CD4-positive, CD25-positive, alpha-beta regulatory T cell (primary cell): ENCODE results near the gene HMHB1. TPM values are rescaled to one million over a fixed set of nuclear protein-coding genes. Genes with fewer than 3 reads are reported as not detected.
A peak's percentile ranks its signal among the peaks of the same experiment; 100 is the strongest.
"Not testable (repeated sequence)": the region's sequence is repeated elsewhere in the genome, so short reads cannot be mapped to it uniquely, and the experiment has no call there.

Experiments
- ATAC-seq, 2 donors: fragments of 150-1000 bp; cut with Tn5 transposase; one replicate each; pipeline ENCODE4 v1.10.0; 2021; ENCODE audit warnings: low read depth in 2 of 2, moderate number of reproducible peaks in 2 of 2, moderate library complexity in 1 of 2
- DNase-seq, 3 donors: peaks; one replicate each; pipeline versions ENCODE4 v3.0.0 to v3.0.0-alpha.2; 2012 to 2022; ENCODE audit warnings: mixed read lengths in 1 of 3
- H3K27ac ChIP-seq: one replicate; pipeline ENCODE4 v1.7.0; 2013; ENCODE audit warnings: mild to moderate bottlenecking, low read length; ENCODE audit not compliant: insufficient read depth, poor library complexity, severe bottlenecking
- H3K27me3 ChIP-seq: one replicate; pipeline ENCODE4 v1.7.0; 2013; ENCODE audit warnings: low read length; ENCODE audit not compliant: control insufficient read depth, insufficient read depth
- H3K36me3 ChIP-seq: one replicate; pipeline ENCODE4 v1.7.0; 2013; ENCODE audit warnings: mild to moderate bottlenecking, low read length, moderate library complexity; ENCODE audit not compliant: control insufficient read depth, insufficient read depth
- H3K4me1 ChIP-seq: 2 replicates; pipeline ENCODE4 v1.7.0; 2013; ENCODE audit warnings: mild to moderate bottlenecking, low read length; ENCODE audit not compliant: insufficient read depth, control insufficient read depth, poor library complexity, severe bottlenecking
- H3K4me3 ChIP-seq: one replicate; pipeline ENCODE4 v1.7.0; 2013; ENCODE audit warnings: low read depth, mild to moderate bottlenecking, low read length, moderate library complexity
- H3K9me3 ChIP-seq, 2 experiments: 1 replicate in 1 of 2; 2 replicates in 1 of 2; pipeline ENCODE4 v1.7.0; 2013; ENCODE audit warnings: low read length in 2 of 2, mild to moderate bottlenecking in 1 of 2, moderate library complexity in 1 of 2; ENCODE audit not compliant: control insufficient read depth in 2 of 2
- H3K27ac Mint-ChIP-seq, 3 donors: one replicate each; pipeline ENCODE4 v1.8.0; 2020 to 2022; ENCODE audit warnings: mild to moderate bottlenecking in 3 of 3, mixed read lengths in 3 of 3, moderate library complexity in 2 of 3
- H3K27me3 Mint-ChIP-seq: one replicate; pipeline ENCODE4 v1.8.0; 2022; ENCODE audit warnings: mild to moderate bottlenecking, mixed read lengths
- H3K36me3 Mint-ChIP-seq: one replicate; pipeline ENCODE4 v1.8.0; 2020; ENCODE audit warnings: mixed read lengths
- H3K4me1 Mint-ChIP-seq, 4 donors: one replicate each; pipeline ENCODE4 v1.8.0; 2020 to 2022; ENCODE audit warnings: mixed read lengths in 4 of 4, mild to moderate bottlenecking in 1 of 4
- H3K4me3 Mint-ChIP-seq, 4 donors: one replicate each; pipeline ENCODE4 v1.8.0; 2020 to 2022; ENCODE audit warnings: mild to moderate bottlenecking in 4 of 4, mixed read lengths in 4 of 4, moderate library complexity in 3 of 4
- H3K9me3 Mint-ChIP-seq, 7 donors: one replicate each; pipeline ENCODE4 v1.8.0; 2020 to 2022; ENCODE audit warnings: mixed read lengths in 7 of 7, mild to moderate bottlenecking in 3 of 7, moderate library complexity in 2 of 7
- polyA plus RNA-seq, 4 donors: library from polyadenylated mRNA; unstranded; fragments of 300-500 nt; fragmentation: Illumina TruSeq; gene quantifications; one replicate each; pipeline ENCODE4 v1.2.3, GENCODE V29; 2021
- total RNA-seq: library from RNA; stranded (reverse); gene quantifications from one replicate; pipeline ENCODE4 v1.2.3, GENCODE V29; 2022

Gene HMHB1
- total and polyA plus RNA-seq, 5 donors from 2014 or later = 12.2 TPM; not detected in 4

GRCh38 chr5:143805861-143806260, 6.1 kb upstream of the HMHB1 start:
- H3K27me3 ChIP-seq = peaks cover 3% of the 10 kb centered on the region
- Mint-ChIP-seq H3K9me3 (no peaks in the 10 kb centered on the region), H3K4me3 (no peak overlapping the region)

DNA sequence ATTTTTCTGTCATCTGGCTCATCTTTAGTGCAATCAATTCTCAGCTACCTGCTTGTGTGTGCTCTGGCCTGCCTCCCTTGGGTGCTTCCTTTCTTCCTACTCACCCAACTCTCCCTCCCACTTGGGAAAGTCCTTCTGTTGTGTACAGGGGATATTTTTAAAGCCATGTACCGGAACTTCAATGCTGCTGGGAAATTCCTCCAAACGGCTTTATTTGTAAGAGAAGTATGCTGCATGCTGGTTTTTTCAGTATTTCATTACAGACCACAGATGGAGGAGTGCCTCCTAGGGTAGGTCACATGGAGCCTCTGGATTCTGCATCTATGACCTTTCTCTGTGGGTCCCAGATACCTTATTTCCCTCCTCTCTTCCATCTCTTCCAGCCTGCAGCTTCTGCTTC, 5.4 kb upstream of the HMHB1 start:
- Mint-ChIP-seq H3K27ac (no peak overlapping the region), H3K36me3 (no peaks in the 10 kb centered on the region), H3K4me1 (peaks cover 0 to 6% (median under 1%) of the 10 kb centered on the region in 4 donors), H3K4me3 (no peak overlapping the region), H3K9me3 (no peaks in the 10 kb centered on the region), H3K27me3 (peaks cover 27% of the 10 kb centered on the region)
- no peak for DNase-seq
- Histone ChIP-seq H3K4me3 (no peak overlapping the region), H3K9me3 (no peaks in the 10 kb centered on the region), H3K27ac (no peak overlapping the region), H3K27me3 (peaks cover 3% of the 10 kb centered on the region), H3K4me1 (no peaks in the 10 kb centered on the region), H3K36me3 (no peaks in the 10 kb centered on the region)
- ATAC-seq = no peak

More at GRCh38 chr5:143805861-143806260, 6.1 kb upstream of the HMHB1 start:
- no peak overlapping the region for H3K27ac ChIP-seq
- Mint-ChIP-seq H3K27me3 (peaks cover 33% of the 10 kb centered on the region), H3K36me3 (no peaks in the 10 kb centered on the region), H3K27ac (no peak overlapping the region), H3K4me1 (peaks cover 0 to 2% (median 0%) of the 10 kb centered on the region in 4 donors)
- no peaks in the 10 kb centered on the region for H3K9me3 ChIP-seq
- ATAC-seq = no peak
- no peak overlapping the region for H3K4me3 ChIP-seq
- no peaks in the 10 kb centered on the region for H3K36me3 ChIP-seq
- no peaks in the 10 kb centered on the region for H3K4me1 ChIP-seq
- DNase-seq = no peak

- Histone ChIP-seq H3K27me3 (peaks cover 3% of the 10 kb centered on the region), H3K4me3 (no peak overlapping the region), H3K27ac (no peak overlapping the region), H3K36me3 (no peaks in the 10 kb centered on the region), H3K4me1 (no peaks in the 10 kb centered on the region), H3K9me3 (no peaks in the 10 kb centered on the region)
- Mint-ChIP-seq H3K36me3 (no peaks in the 10 kb centered on the region), H3K4me1 (peaks cover 0 to 10% (median 5%) of the 10 kb centered on the region in 4 donors), H3K9me3 (no peaks in the 10 kb centered on the region), H3K4me3 (no peak overlapping the region), H3K27ac (no peak overlapping the region), H3K27me3 (peaks cover 24% of the 10 kb centered on the region)
- ATAC-seq (no peak), DNase-seq (no peak)
Measured at GRCh38 chr5:143807401-143807800, 4.6 kb upstream of the HMHB1 start.

- H3K9me3 ChIP-seq, DNase-seq, H3K36me3 ChIP-seq, H3K9me3 Mint-ChIP-seq, H3K4me1 ChIP-seq, H3K4me3 Mint-ChIP-seq, H3K36me3 Mint-ChIP-seq, H3K4me3 ChIP-seq, H3K27me3 Mint-ChIP-seq, H3K27me3 ChIP-seq, H3K27ac ChIP-seq, H3K27ac Mint-ChIP-seq, ATAC-seq: not testable (repeated sequence)
- peaks cover 0 to 22% (median 4%) of the 10 kb centered on the region in 4 donors for H3K4me1 Mint-ChIP-seq
Measured at GRCh38 chr5:143816370-143816769, 4.4 kb downstream of the HMHB1 start.

DNA sequence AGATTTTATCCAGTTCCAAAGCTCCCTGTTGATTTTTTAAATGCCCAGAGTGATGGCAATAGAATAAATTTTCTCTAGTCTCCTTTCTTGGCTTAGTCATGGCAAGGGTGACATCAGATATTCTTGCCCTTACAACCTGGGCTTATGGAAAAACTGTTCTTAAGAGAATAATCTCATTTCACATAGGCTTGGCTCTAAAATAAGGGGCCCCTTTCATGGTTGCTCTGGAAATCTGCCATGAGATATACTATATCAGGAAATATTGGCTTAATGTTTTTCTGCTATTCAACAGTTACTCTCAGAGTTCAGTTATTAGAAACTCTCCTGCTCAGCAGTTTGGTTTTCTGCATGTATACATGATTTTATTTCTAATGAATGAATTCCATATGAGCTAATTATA, 7.8 kb downstream of the HMHB1 start:
- Histone ChIP-seq H3K27ac (no peak overlapping the region), H3K9me3 (no peaks in the 10 kb centered on the region), H3K27me3 (peaks cover 5% of the 10 kb centered on the region), H3K36me3 (no peaks in the 10 kb centered on the region), H3K4me3 (no peak overlapping the region), H3K4me1 (no peaks in the 10 kb centered on the region)
- ATAC-seq = no peak
- no peak overlapping the region for H3K4me3 Mint-ChIP-seq
- no peak overlapping the region for H3K27ac Mint-ChIP-seq
- H3K27me3 Mint-ChIP-seq = no peaks in the 10 kb centered on the region
- no peak for DNase-seq
- H3K9me3 Mint-ChIP-seq = peaks cover 0 to 2% (median 0%) of the 10 kb centered on the region in 7 donors
- H3K36me3 Mint-ChIP-seq = no peaks in the 10 kb centered on the region
- peaks cover 0 to 5% (median 0%) of the 10 kb centered on the region in 4 donors for H3K4me1 Mint-ChIP-seq

- Mint-ChIP-seq H3K36me3 (no peaks in the 10 kb centered on the region), H3K9me3 (peaks cover 0 to 2% (median 0%) of the 10 kb centered on the region in 7 donors), H3K27ac (no peak overlapping the region), H3K4me1 (peaks cover 0 to 5% (median 0%) of the 10 kb centered on the region in 4 donors), H3K4me3 (no peak overlapping the region), H3K27me3 (no peaks in the 10 kb centered on the region)
- H3K36me3 ChIP-seq = no peaks in the 10 kb centered on the region
- H3K27ac ChIP-seq = no peak overlapping the region
- no peak overlapping the region for H3K4me3 ChIP-seq
- H3K4me1 ChIP-seq = no peaks in the 10 kb centered on the region
- DNase-seq = no peak
- H3K27me3 ChIP-seq = peaks cover 5% of the 10 kb centered on the region
- no peaks in the 10 kb centered on the region for H3K9me3 ChIP-seq
- no peak for ATAC-seq
Measured at GRCh38 chr5:143820451-143820850, 8.5 kb downstream of the HMHB1 start.

DNA sequence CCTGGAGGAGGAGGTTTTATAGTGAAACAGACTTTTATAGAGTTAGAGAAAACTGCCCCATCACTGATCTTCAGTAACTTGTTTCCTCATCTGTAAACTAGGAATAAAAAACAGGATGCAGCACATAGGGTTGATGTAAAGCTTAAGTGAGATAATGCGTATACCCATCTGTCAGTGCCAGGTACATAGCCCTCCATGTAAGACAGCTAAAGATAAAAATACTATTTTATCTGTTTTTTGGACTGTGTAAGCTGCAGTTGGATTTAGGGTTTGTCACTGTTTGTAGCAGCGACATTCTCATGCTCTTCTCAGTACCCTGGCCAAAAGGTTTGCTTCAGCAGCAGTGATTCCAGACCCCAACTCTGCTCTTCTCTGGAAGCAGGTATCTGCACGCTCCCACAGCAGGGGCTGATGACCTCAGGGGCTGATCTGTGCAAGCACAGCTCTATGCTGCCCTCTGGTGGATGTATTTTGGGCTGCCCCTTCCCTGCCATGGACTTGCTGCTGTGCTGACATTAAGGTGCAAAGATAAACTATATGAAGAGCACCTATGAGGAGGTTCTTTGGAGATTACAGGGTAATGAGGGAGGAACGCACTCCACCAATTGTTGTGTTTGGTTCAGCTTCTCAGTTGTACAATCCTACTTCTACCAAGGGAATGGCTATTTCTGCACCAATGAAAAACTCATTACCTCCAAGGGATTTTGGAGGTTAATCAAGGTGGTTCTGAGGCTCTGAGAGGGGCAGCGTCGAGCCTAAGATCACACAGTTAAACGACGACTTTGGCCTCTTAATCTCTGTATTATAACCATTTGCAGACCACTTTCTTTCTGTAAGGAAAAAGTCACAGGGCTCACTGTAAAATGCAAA, 13.1 kb downstream of the HMHB1 start:
- Mint-ChIP-seq H3K36me3 (no peaks in the 10 kb centered on the region), H3K4me1 (peaks cover 3 to 12% (median 9%) of the 10 kb centered on the region in 4 donors)
- ATAC-seq = peak; percentile 87 to 91

More for the DNA sequence above, 13.1 kb downstream of the HMHB1 start:
- H3K4me3 Mint-ChIP-seq = no peak overlapping the region
- no peak overlapping the region for H3K4me3 ChIP-seq
- H3K27ac ChIP-seq = no peak overlapping the region
- no peak overlapping the region for H3K27ac Mint-ChIP-seq
- H3K9me3 Mint-ChIP-seq = no peaks in the 10 kb centered on the region
- H3K27me3 ChIP-seq = no peaks in the 10 kb centered on the region
- H3K4me1 ChIP-seq = peaks cover 8% of the 10 kb centered on the region
- H3K36me3 ChIP-seq = no peaks in the 10 kb centered on the region
- no peaks in the 10 kb centered on the region for H3K9me3 ChIP-seq
- H3K27me3 Mint-ChIP-seq = no peaks in the 10 kb centered on the region
- peak; percentile 60 to 81 (median 74) for DNase-seq
